HUES64 (cell line): ENCODE data around the gene ZDHHC16.
"Not testable (repeated sequence)": the region's sequence is repeated elsewhere in the genome, so short reads cannot be mapped to it uniquely, and the experiment has no call there.

Experiments used
- H3K27ac ChIP-seq: 2 replicates; pipeline ENCODE4 v1.7.0; 2013; ENCODE audit warnings: low read depth, low read length, inconsistent platforms
- H3K27me3 ChIP-seq: 2 replicates; pipeline ENCODE4 v1.6.1; 2013; ENCODE audit warnings: mild to moderate bottlenecking, low read length; ENCODE audit not compliant: insufficient read depth
- H3K36me3 ChIP-seq: 2 replicates; pipeline ENCODE4 v1.6.1; 2013; ENCODE audit warnings: mild to moderate bottlenecking, low read length; ENCODE audit not compliant: insufficient read depth
- H3K4me1 ChIP-seq: 2 replicates; pipeline ENCODE4 v1.6.1; 2013; ENCODE audit warnings: mild to moderate bottlenecking, low read length, moderate library complexity; ENCODE audit not compliant: insufficient read depth
- H3K4me3 ChIP-seq: 2 replicates; pipeline ENCODE4 v1.5.1; 2013; ENCODE audit warnings: mild to moderate bottlenecking, low read length, moderate library complexity
- H3K9ac ChIP-seq: 2 replicates; pipeline ENCODE4 v1.6.1; 2013; ENCODE audit warnings: mild to moderate bottlenecking, low read depth, low read length
- H3K9me3 ChIP-seq: 2 replicates; pipeline ENCODE4 v1.6.1; 2013; ENCODE audit warnings: low read depth, low read length; ENCODE audit not compliant: insufficient read depth
- whole genome bisulfite sequencing: fragments of 150-250, 120-280 bp; methylation state at CpG from one replicate; pipeline ENCODE4 v1.1.7; 2013; ENCODE audit warnings: missing lambda C conversion rate; 5-methylcytosine and 5-hydroxymethylcytosine counted together

The ZDHHC16 gene

DNA sequence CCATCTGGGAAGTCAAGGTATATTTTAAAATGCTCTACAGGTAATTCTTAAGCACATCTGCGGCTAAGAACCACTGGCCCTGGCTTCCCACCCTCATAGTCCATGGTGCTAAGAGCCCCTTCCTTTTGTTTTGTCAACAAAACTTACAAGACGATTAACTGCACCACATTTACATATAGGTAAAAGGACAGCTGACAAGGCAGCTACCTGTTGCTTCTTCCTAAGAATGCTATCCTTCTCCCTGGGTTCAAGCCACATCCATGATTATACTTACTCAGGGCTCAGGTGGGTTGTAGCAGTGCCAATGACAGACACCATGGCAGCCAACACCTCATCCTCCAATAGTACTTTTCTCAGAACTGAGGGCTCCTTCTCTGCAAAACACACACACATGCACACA, 16.3 kb downstream of the ZDHHC16 start:
- WGBS: 91% methylated on average over 2 of the region's 2 CpGs
- H3K27ac ChIP-seq: no peak overlapping the region
- H3K4me1 ChIP-seq: no peaks in the 10 kb centered on the region

DNA sequence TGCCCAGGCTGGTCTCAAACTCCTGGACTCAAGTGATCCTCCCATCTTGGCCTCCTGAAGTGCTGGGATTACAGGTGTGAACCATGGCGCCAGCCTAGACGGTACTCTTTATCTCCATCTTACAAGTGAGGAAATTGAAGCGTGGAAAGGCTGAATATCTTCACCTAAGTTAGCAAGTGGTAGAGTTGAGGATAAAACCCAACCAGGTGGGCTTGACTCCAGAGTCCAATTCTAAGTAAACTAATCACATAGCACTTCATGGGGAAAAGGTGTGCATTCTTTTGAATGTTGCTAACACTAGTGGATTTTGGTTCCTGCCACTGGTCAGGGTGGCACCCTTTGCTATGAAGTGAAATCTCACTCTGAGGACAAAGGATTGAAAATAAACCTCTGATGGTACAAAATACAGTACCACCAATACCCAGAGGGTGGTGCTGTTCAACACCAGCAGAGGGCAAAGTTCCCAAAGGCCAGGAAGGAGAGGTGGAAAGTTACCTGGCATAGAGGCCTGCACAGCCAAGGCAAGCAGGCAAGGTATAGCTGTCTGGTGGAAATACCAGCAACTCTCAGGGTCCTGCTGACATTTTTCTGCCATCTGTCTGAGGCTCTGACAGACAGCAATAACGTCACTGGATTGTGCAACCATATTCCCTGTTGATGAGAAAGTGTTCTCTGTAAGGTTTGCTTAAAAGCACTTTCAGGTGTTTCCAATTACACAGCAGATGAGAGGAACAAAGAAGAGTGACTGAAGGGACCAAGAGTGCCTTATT, 17.6 kb downstream of the ZDHHC16 start:
- no peak overlapping the region for H3K4me3 ChIP-seq
- 0 out of 2 replicates have a peak overlapping the region, but pooled peaks have one; percentile 6 for H3K9ac ChIP-seq
- H3K27ac ChIP-seq: 0 out of 2 replicates have a peak overlapping the region, but pooled peaks have one; percentile 33
- no peaks in the 10 kb centered on the region for H3K4me1 ChIP-seq
- peaks cover 99% of the 10 kb centered on the region for H3K36me3 ChIP-seq
- H3K27me3 ChIP-seq: no peaks in the 10 kb centered on the region
- 93% methylated on average over 3 of the region's 4 CpGs for WGBS
- H3K9me3 ChIP-seq: no peaks in the 10 kb centered on the region

More for the DNA sequence above, 16.3 kb downstream of the ZDHHC16 start:
- Histone ChIP-seq H3K36me3 (peaks cover 98% of the 10 kb centered on the region), H3K27me3 (no peaks in the 10 kb centered on the region), H3K9me3 (no peaks in the 10 kb centered on the region), H3K9ac (no peak overlapping the region), H3K4me3 (no peak overlapping the region)

DNA sequence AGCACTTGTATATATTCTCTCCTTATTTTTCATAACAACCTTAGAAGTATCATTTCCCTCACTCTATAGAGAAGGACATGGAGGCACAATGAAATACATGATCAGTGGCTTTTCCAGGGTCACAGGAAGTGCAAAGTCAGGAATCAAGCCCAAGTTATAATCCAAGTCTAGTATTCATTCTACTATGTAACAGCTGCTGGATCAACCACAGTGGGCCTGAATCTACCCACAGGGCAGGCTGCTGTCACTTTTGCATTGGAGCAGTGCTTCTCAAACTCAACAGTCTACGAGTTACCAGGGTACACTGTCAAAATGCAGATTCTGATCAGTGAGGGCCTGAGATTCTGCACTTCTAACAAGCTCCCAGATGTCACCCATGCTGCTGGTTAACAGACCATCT, 18.3 kb downstream of the ZDHHC16 start:
- Histone ChIP-seq H3K9ac (no peak overlapping the region), H3K4me3 (no peak overlapping the region), H3K27ac (0 out of 2 replicates have a peak overlapping the region, but pooled peaks have one; percentile 33), H3K27me3 (no peaks in the 10 kb centered on the region), H3K36me3 (peaks cover 98% of the 10 kb centered on the region), H3K9me3 (no peaks in the 10 kb centered on the region), H3K4me1 (no peaks in the 10 kb centered on the region)
- WGBS: 93% methylated on average over 1 of the region's 1 CpG

DNA sequence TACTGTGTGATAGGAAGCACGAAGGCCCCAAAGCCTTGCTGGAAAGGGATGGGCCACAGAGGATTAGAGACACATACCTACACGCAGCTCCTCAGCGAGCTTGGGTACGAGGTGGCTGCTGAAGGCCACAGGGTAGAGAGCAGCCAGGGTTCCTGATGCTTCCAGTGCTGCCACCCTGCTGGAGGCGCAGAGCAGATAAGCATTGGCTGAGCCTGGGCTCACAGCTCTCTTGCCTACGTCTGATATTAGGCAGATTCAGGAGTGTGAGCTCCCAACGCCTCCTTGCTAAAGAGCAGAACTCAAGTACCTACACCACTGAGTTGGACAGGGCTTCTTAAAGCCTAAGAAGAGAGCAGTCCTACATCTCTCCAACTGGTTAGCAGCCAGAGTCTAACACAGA, 20.0 kb downstream of the ZDHHC16 start:
- no peak overlapping the region for H3K27ac ChIP-seq
- WGBS: 93% methylated on average over 7 of the region's 7 CpGs
- H3K9ac ChIP-seq: no peak overlapping the region
- H3K9me3 ChIP-seq: no peaks in the 10 kb centered on the region
- H3K27me3 ChIP-seq: no peaks in the 10 kb centered on the region
- H3K4me1 ChIP-seq: no peaks in the 10 kb centered on the region
- H3K4me3 ChIP-seq: no peak overlapping the region
- H3K36me3 ChIP-seq: peaks cover 98% of the 10 kb centered on the region

- no peaks in the 10 kb centered on the region for H3K27me3 ChIP-seq
- no peak overlapping the region for H3K27ac ChIP-seq
- no peak overlapping the region for H3K4me3 ChIP-seq
- H3K9ac ChIP-seq: no peak overlapping the region
- 97% methylated on average over 4 of the region's 4 CpGs for whole genome bisulfite sequencing
- no peaks in the 10 kb centered on the region for H3K9me3 ChIP-seq
- no peaks in the 10 kb centered on the region for H3K4me1 ChIP-seq
- H3K36me3 ChIP-seq: peaks cover 98% of the 10 kb centered on the region
These were observed 20.8 kb downstream of the ZDHHC16 start for GRCh38 chr10:97466755-97467154.

DNA sequence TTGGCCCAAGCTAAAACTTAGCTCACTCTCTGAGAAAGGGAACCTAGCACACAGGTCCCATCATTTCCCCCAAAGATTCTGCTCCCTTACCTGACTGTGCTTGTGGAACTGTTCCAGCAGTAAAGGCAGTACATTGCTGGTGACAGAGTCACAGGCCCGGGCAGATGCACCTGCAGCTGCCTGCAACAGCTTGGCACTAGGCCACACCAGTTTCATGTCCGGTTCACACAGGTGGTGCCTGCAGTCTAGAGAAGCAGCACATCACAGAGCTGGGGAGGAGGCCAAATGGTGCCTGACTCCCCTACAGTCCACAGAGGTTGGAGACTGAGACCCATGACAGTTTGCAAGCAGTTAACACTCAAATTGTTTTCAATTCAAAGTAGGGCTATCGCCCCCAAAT, 22.2 kb downstream of the ZDHHC16 start:
- 95% methylated on average over 3 of the region's 3 CpGs for WGBS
- Histone ChIP-seq H3K27ac (no peak overlapping the region), H3K4me3 (no peak overlapping the region), H3K27me3 (no peaks in the 10 kb centered on the region), H3K36me3 (peaks cover 98% of the 10 kb centered on the region), H3K4me1 (no peaks in the 10 kb centered on the region), H3K9me3 (no peaks in the 10 kb centered on the region), H3K9ac (no peak overlapping the region)

- H3K36me3 ChIP-seq: peaks cover 98% of the 10 kb centered on the region
- H3K4me1 ChIP-seq, H3K9ac ChIP-seq, H3K9me3 ChIP-seq, H3K4me3 ChIP-seq, H3K27me3 ChIP-seq, H3K27ac ChIP-seq: not testable (repeated sequence)
- WGBS: 94% methylated on average over 12 of the region's 12 CpGs
These were observed 22.8 kb downstream of the ZDHHC16 start for GRCh38 chr10:97468781-97469180.

DNA sequence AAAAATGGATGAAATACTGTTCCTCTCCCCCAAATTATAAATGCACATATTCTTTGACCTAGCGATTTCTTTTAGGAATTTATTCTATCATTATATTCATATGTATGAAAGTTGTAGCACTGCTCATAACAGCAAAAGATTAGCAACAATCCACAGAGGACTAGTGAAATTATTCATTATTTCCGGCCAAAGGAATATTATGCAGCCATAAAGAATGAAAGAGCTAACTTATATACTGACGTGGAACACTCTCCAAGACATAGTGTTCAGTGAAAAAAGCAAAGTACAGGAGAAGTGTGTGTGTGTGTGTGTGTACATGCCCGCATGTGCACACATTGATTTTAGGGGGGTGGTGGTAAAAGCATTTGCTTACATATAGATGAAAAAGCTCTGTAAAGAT, 28.9 kb downstream of the ZDHHC16 start:
- peaks cover 95% of the 10 kb centered on the region for H3K36me3 ChIP-seq
- H3K9me3 ChIP-seq: no peaks in the 10 kb centered on the region
- no peaks in the 10 kb centered on the region for H3K27me3 ChIP-seq
- H3K4me1 ChIP-seq: peaks cover 8% of the 10 kb centered on the region
- 97% methylated on average over 4 of the region's 4 CpGs for WGBS
- no peak overlapping the region for H3K27ac ChIP-seq
- H3K4me3 ChIP-seq: no peak overlapping the region
- H3K9ac ChIP-seq: no peak overlapping the region

- no peak overlapping the region for H3K27ac ChIP-seq
- no peak overlapping the region for H3K4me3 ChIP-seq
- H3K9ac ChIP-seq: no peak overlapping the region
- H3K9me3 ChIP-seq: no peaks in the 10 kb centered on the region
- 95% methylated on average over 2 of the region's 2 CpGs for WGBS
- H3K27me3 ChIP-seq: no peaks in the 10 kb centered on the region
- peaks cover 17% of the 10 kb centered on the region for H3K4me1 ChIP-seq
- peaks cover 90% of the 10 kb centered on the region for H3K36me3 ChIP-seq
These were observed 30.1 kb downstream of the ZDHHC16 start for GRCh38 chr10:97475936-97476594.

GRCh38 chr10:97479410-97479809, 33.4 kb downstream of the ZDHHC16 start:
- Histone ChIP-seq H3K27ac (peak overlapping the region; percentile 29; the same call in 1 of the 2 replicates), H3K36me3 (peaks cover 72% of the 10 kb centered on the region), H3K4me1 (peaks cover 22% of the 10 kb centered on the region), H3K9ac (peak overlapping the region; percentile 10; the same call in 1 of the 2 replicates)
- not testable (repeated sequence) for H3K9me3 ChIP-seq, H3K4me3 ChIP-seq, H3K27me3 ChIP-seq
- 98% methylated on average over 4 of the region's 4 CpGs for WGBS

- H3K27ac ChIP-seq: peak overlapping the region; percentile 85
- peaks cover 67% of the 10 kb centered on the region for H3K36me3 ChIP-seq
- H3K9me3 ChIP-seq: no peaks in the 10 kb centered on the region
- 8% methylated on average over 9 of the region's 9 CpGs for WGBS
- peaks cover 22% of the 10 kb centered on the region for H3K4me1 ChIP-seq
- H3K9ac ChIP-seq: peak overlapping the region; percentile 36; the same call in 1 of the 2 replicates
- H3K4me3 ChIP-seq: no peak overlapping the region
- H3K27me3 ChIP-seq: no peaks in the 10 kb centered on the region
These were observed 34.0 kb downstream of the ZDHHC16 start for GRCh38 chr10:97479939-97480338.
